H1 (cell line): ENCODE measurements around the gene LYAR. TPM values are rescaled to one million over a fixed set of nuclear protein-coding genes. Genes with fewer than 3 reads are reported as not detected.

Experiments used
- CTCF ChIA-PET: fragments of 300-600 bp; sonication (Branson Sonifier 250); formaldehyde crosslinking; loops from one replicate; lab custom pipeline; 2021; ENCODE audit not compliant: partially characterized antibody; lab: Charles Lee
- POLR2A ChIA-PET: fragments of 300-600 bp; sonication (Branson Sonifier 250); formaldehyde crosslinking; loops from one replicate; lab custom pipeline; 2021; ENCODE audit warnings: inconsistent platforms; ENCODE audit not compliant: partially characterized antibody; lab: Charles Lee
- DNase-seq, 2 experiments: peaks; one replicate each; pipeline versions ENCODE4 v3.0.0 to v3.0.0-alpha.2; 2010 to 2022; ENCODE audit warnings: low spot score in 2 of 2, low read depth in 1 of 2, mixed read lengths in 1 of 2
- FAIRE-seq: peaks from 2 replicates; lab custom pipeline; 2011; peaks lifted over from hg19 to GRCh38; lab: Jason Lieb, UNC
- H2AFZ ChIP-seq: 2 replicates; pipeline ENCODE4 v1.8.1; 2012; ENCODE audit warnings: low read length, inconsistent platforms
- H2AK5ac ChIP-seq: 2 replicates; pipeline ENCODE4 v1.6.1; 2013; ENCODE audit warnings: low read depth, low read length
- H2BK120ac ChIP-seq: replicated peaks from 2 replicates; pipeline ENCODE3; 2013; ENCODE audit warnings: low read depth, low read length, inconsistent platforms
- H2BK12ac ChIP-seq: 2 replicates; pipeline ENCODE4 v1.6.1; 2013; ENCODE audit warnings: low read depth, low read length
- H2BK15ac ChIP-seq: 2 replicates; pipeline ENCODE4 v1.6.1; 2013; ENCODE audit warnings: low read length
- H2BK20ac ChIP-seq: 2 replicates; pipeline ENCODE4 v1.6.1; 2013; ENCODE audit warnings: low read length
- H2BK5ac ChIP-seq: 2 replicates; pipeline ENCODE4 v1.6.1; 2013; ENCODE audit warnings: low read depth, low read length
- H3K14ac ChIP-seq: 2 replicates; pipeline ENCODE4 v1.6.1; 2013; ENCODE audit warnings: inconsistent platforms; ENCODE audit not compliant: insufficient read length
- H3K18ac ChIP-seq: 2 replicates; pipeline ENCODE4 v1.6.1; 2013; ENCODE audit warnings: low read length; ENCODE audit errors: extremely low read depth
- H3K23ac ChIP-seq: 2 replicates; pipeline ENCODE4 v1.6.1; 2013; ENCODE audit warnings: inconsistent platforms; ENCODE audit not compliant: insufficient read length
- H3K23me2 ChIP-seq: 2 replicates; pipeline ENCODE4 v1.6.1; 2013; ENCODE audit warnings: low read depth, low read length
- H3K27ac ChIP-seq: 2 replicates; pipeline ENCODE4 v1.6.1; 2011; ENCODE audit warnings: low read depth, low read length, inconsistent platforms
- H3K27me3 ChIP-seq, 4 experiments: replicated peaks in 1 of 4; 1 replicate in 1 of 4; 2 replicates in 3 of 4; pipeline versions ENCODE4 v1.6.1 to v1.8.1; 2011 to 2013; ENCODE audit warnings: low read length in 3 of 4, mild to moderate bottlenecking in 3 of 4, inconsistent platforms in 2 of 4, mixed read lengths in 2 of 4, moderate library complexity in 1 of 4; ENCODE audit not compliant: control insufficient read depth in 3 of 4, insufficient read depth in 3 of 4; ENCODE audit errors: extremely low read depth in 1 of 4
- H3K36me3 ChIP-seq, 4 experiments: 2 replicates each; pipeline versions ENCODE4 v1.6.1 to v1.8.1; 2011 to 2013; ENCODE audit warnings: mild to moderate bottlenecking in 4 of 4, low read length in 3 of 4, moderate library complexity in 2 of 4, control low read depth in 1 of 4, inconsistent platforms in 1 of 4; ENCODE audit not compliant: insufficient read depth in 4 of 4, control insufficient read depth in 2 of 4
- H3K4ac ChIP-seq: replicated peaks from 2 replicates; pipeline ENCODE3; 2013; ENCODE audit warnings: low read length, low read depth, mixed read lengths, inconsistent platforms; ENCODE audit not compliant: insufficient read length
- H3K4me1 ChIP-seq, 4 experiments: replicated peaks in 1 of 4; 1 replicate in 1 of 4; 2 replicates in 3 of 4; pipeline versions ENCODE4 v1.6.1 to v1.8.1; 2011 to 2013; ENCODE audit warnings: low read length in 3 of 4, inconsistent platforms in 2 of 4, mixed read lengths in 1 of 4; ENCODE audit not compliant: insufficient read depth in 4 of 4, control insufficient read depth in 3 of 4
- H3K4me2 ChIP-seq, 2 experiments: 2 replicates each; pipeline versions ENCODE4 v1.6.1 to v1.8.1; 2011 to 2013; ENCODE audit warnings: low read depth in 2 of 2, low read length in 2 of 2, control low read depth in 1 of 2, inconsistent platforms in 1 of 2, mild to moderate bottlenecking in 1 of 2; ENCODE audit not compliant: insufficient read depth in 1 of 2
- H3K4me3 ChIP-seq, 4 experiments: fragments of 200-600, 300-600 bp in 1 of 4; sonication (generic), shearing (Covaris generic), sonication (Bioruptor Twin) in 1 of 4; 2 replicates each; pipeline versions ENCODE4 v1.5.1 to v1.8.1; 2011 to 2016; ENCODE audit warnings: low read length in 4 of 4, low read depth in 3 of 4, control low read depth in 2 of 4, inconsistent platforms in 2 of 4, mild to moderate bottlenecking in 2 of 4, mixed read lengths in 1 of 4, moderate library complexity in 1 of 4; ENCODE audit not compliant: insufficient read depth in 2 of 4; ENCODE audit errors: extremely low read depth in 1 of 4
- H3K56ac ChIP-seq: replicated peaks from 2 replicates; pipeline ENCODE3; 2013; ENCODE audit warnings: low read depth, mild to moderate bottlenecking, mixed read lengths, low read length, inconsistent platforms; ENCODE audit not compliant: insufficient read length
- H3K79me1 ChIP-seq: 2 replicates; pipeline ENCODE4 v1.6.1; 2013; ENCODE audit warnings: low read depth, low read length, control low read depth
- H3K79me2 ChIP-seq, 2 experiments: 2 replicates each; pipeline versions ENCODE4 v1.6.1 to v1.8.1; 2012 to 2013; ENCODE audit warnings: low read length in 2 of 2, mild to moderate bottlenecking in 2 of 2, inconsistent platforms in 1 of 2; ENCODE audit not compliant: insufficient read depth in 2 of 2, control insufficient read depth in 1 of 2
- H3K9ac ChIP-seq, 4 experiments: replicated peaks in 1 of 4; 1 replicate in 1 of 4; 2 replicates in 3 of 4; pipeline versions ENCODE4 v1.6.1 to v1.8.1; 2011 to 2013; ENCODE audit warnings: low read depth in 3 of 4, low read length in 3 of 4, control low read depth in 2 of 4, mild to moderate bottlenecking in 2 of 4, moderate library complexity in 2 of 4, inconsistent platforms in 1 of 4; ENCODE audit errors: extremely low read depth in 1 of 4
- H3K9me3 ChIP-seq, 2 experiments: 2 replicates each; pipeline versions ENCODE4 v1.6.1 to v1.8.1; 2012 to 2013; ENCODE audit warnings: mild to moderate bottlenecking in 2 of 2, moderate library complexity in 2 of 2, control low read depth in 1 of 2, inconsistent platforms in 1 of 2, low read depth in 1 of 2, low read length in 1 of 2, mixed read lengths in 1 of 2; ENCODE audit not compliant: insufficient read depth in 2 of 2
- H4K20me1 ChIP-seq, 2 experiments: replicated peaks in 1 of 2; 2 replicates each; pipeline versions ENCODE3 to v1.8.1; 2011 to 2013; ENCODE audit warnings: inconsistent platforms in 2 of 2, low read length in 2 of 2, mild to moderate bottlenecking in 1 of 2; ENCODE audit not compliant: insufficient read depth in 2 of 2, control insufficient read depth in 1 of 2
- H4K5ac ChIP-seq: 2 replicates; pipeline ENCODE4 v1.6.1; 2013; ENCODE audit warnings: low read length, low read depth, mixed read lengths, inconsistent platforms; ENCODE audit not compliant: insufficient read length
- H4K8ac ChIP-seq: 2 replicates; pipeline ENCODE4 v1.8.0; 2013; ENCODE audit warnings: mild to moderate bottlenecking, moderate library complexity, low read length, inconsistent platforms; ENCODE audit not compliant: insufficient read depth; ENCODE audit errors: extremely low read depth
- H4K91ac ChIP-seq: replicated peaks from 2 replicates; pipeline ENCODE3; 2013; ENCODE audit warnings: low read length, mixed read lengths, inconsistent platforms; ENCODE audit not compliant: insufficient read length
- CREB1 ChIP-seq: IDR thresholded peaks from 2 replicates; pipeline ENCODE4 v1.6.1; 2012; ENCODE audit warnings: inconsistent platforms
- HDAC6 ChIP-seq: IDR thresholded peaks from one replicate; pipeline ENCODE4 v1.7.1; 2012; ENCODE audit warnings: low read depth, mild to moderate bottlenecking, inconsistent platforms, low read length, moderate library complexity
- MAFK ChIP-seq: IDR thresholded peaks from 2 replicates; pipeline ENCODE4 v1.6.1; 2012; ENCODE audit warnings: low read depth, mild to moderate bottlenecking, improper control_type of control experiment, low read length
- SRF ChIP-seq: IDR thresholded peaks from 2 replicates; pipeline ENCODE4 v1.6.1; 2011; ENCODE audit warnings: mild to moderate bottlenecking, low read depth, low read length, moderate library complexity
- SUZ12 ChIP-seq: fragments of 200-600 bp; sonication (generic); IDR thresholded peaks from 2 replicates; pipeline ENCODE4 v1.6.1; 2012; ENCODE audit warnings: mild to moderate bottlenecking, inconsistent platforms, low read length, moderate library complexity, mixed read lengths
- TAF7 ChIP-seq: optimal IDR thresholded peaks from 2 replicates; pipeline ENCODE3; 2011; ENCODE audit warnings: low read depth, mild to moderate bottlenecking, inconsistent platforms, low read length, moderate library complexity, borderline replicate concordance
- YY1 ChIP-seq: IDR thresholded peaks from 2 replicates; pipeline ENCODE4 v1.6.1; 2011; ENCODE audit warnings: low read depth, mild to moderate bottlenecking, low read length
- WGBS, 2 experiments: shearing (Covaris generic) in 1 of 2; methylation state at CpG; one replicate each; pipeline versions ENCODE4 v1.1.6 to v1.1.7; 2013 to 2015; ENCODE audit warnings: low lambda C conversion rate in 2 of 2, mixed read lengths in 2 of 2, inconsistent platforms in 1 of 2, low coverage in 1 of 2, missing lambda C conversion rate in 1 of 2; ENCODE audit not compliant: insufficient replicate concordance in 2 of 2, insufficient coverage in 1 of 2, insufficient read length in 1 of 2; ENCODE audit errors: extremely low coverage in 1 of 2, missing lambda C conversion rate in 1 of 2; 5-methylcytosine and 5-hydroxymethylcytosine counted together
- polyA plus RNA-seq, 7 experiments: library from polyadenylated mRNA; depleted of rRNA in 3 of 7; stranded (reverse) in 5 of 7; unstranded in 2 of 7; fragments of >200 nt in 5 of 7; fragments of 200-250 nt in 2 of 7; gene quantifications; 1 replicate in 5 of 7; 2 replicates in 1 of 7; 4 replicates in 1 of 7; pipeline versions ENCODE4 v1.2.1 to v1.2.3, GENCODE V29; 2011 to 2013; ENCODE audit warnings: missing spikeins in 2 of 7, mixed read lengths in 2 of 7
- total RNA-seq: library from RNA; stranded (reverse); fragmentation: NEBNext Ultra II Directional; extraction: Animal tissue kit (Norgen Biotek cat#: 25700); gene quantifications from 2 replicates; pipeline ENCODE4 v1.2.1, GENCODE V29; 2021

LYAR gene
- total and polyA plus RNA-seq, 2 of the 8 experiments (the other 6 are each of a cell fraction or from before 2014, with no cell fraction given), result 6.5 to 46.9 TPM

- no peak overlapping the region for H4K8ac ChIP-seq
- no peak overlapping the region for H2AK5ac ChIP-seq
- H3K9ac ChIP-seq, result no peak overlapping the region
- CTCF ChIA-PET, result interaction anchor here (0.6 to 1.8 kb wide), 2 partner anchors 15 to 37 kb away, joined by 3 to 4 read pairs; no protein-coding TSS in a partner anchor
- 94% methylated on average over 26 of the region's 26 CpGs; no CpG with 5 or more reads in 1 of the 2 experiments for WGBS, 2 experiments
- H3K14ac ChIP-seq, result no peak overlapping the region
- no peak overlapping the region for H4K5ac ChIP-seq
- H2BK20ac ChIP-seq, result no peak overlapping the region
- H2BK12ac ChIP-seq, result no peak overlapping the region
- H3K4me1 ChIP-seq, result 0 out of 7 replicates have a peak, but pooled peaks cover 0 to 6% (median 0%) of the 10 kb centered on the region in 4 experiments
- POLR2A ChIA-PET, result no interaction called here
- no peak overlapping the region for H3K4me3 ChIP-seq
- no peak overlapping the region for H2BK15ac ChIP-seq
- no peaks in the 10 kb centered on the region for H3K27me3 ChIP-seq
- no peak overlapping the region for H3K56ac ChIP-seq
- H4K91ac ChIP-seq, result no peak overlapping the region
- H3K4me2 ChIP-seq, result no peak overlapping the region
- H3K18ac ChIP-seq, result no peak overlapping the region
- no peak overlapping the region for H3K27ac ChIP-seq
- H3K79me1 ChIP-seq, result peaks cover 3% of the 10 kb centered on the region; the same call in 1 of the 2 replicates
- DNase-seq (no peak), FAIRE-seq (no peak)
- H4K20me1 ChIP-seq, result peaks cover 0 to 1% of the 10 kb centered on the region in 2 experiments
- no peak overlapping the region for H3K4ac ChIP-seq
- no peaks in the 10 kb centered on the region for H3K9me3 ChIP-seq
- H3K23ac ChIP-seq, result no peak overlapping the region
- H3K23me2 ChIP-seq, result no peaks in the 10 kb centered on the region
- peaks cover 0 to 22% (median 8%) of the 10 kb centered on the region in 4 experiments; a peak in 5 of 8 replicates for H3K36me3 ChIP-seq
- no peaks in the 10 kb centered on the region for H3K79me2 ChIP-seq
- H2BK5ac ChIP-seq, result no peak overlapping the region
- no peak overlapping the region for H2BK120ac ChIP-seq
- no peak overlapping the region for H2AFZ ChIP-seq
- TF ChIP-seq TAF7 (no peak), CREB1 (no peak), SRF (no peak), MAFK (no peak), SUZ12 (no peak), HDAC6 (no peak), YY1 (no peak)
Observed at GRCh38 chr4:4320951-4321714, 31.2 kb upstream of the LYAR start.
